ENCODE data around the gene CYP4V2. TPM values are rescaled to one million over a fixed set of nuclear protein-coding genes. Genes with fewer than 3 reads are reported as not detected.

The CYP4V2 gene
- total RNA-seq, 3 donors from 2014 or later: 4.8 to 7.2 (median 6.7) TPM

GRCh38 chr4:186167605-186168004 lies 23.8 kb upstream of the CYP4V2 start:
- H3K36me3 Mint-ChIP-seq (ENCODE audit: insufficient read depth): no peaks in the 10 kb centered on the region
- ATAC-seq (no peak), DNase-seq (no peak)
- no peaks in the 10 kb centered on the region for H3K9me3 Mint-ChIP-seq
- H3K27me3 Mint-ChIP-seq (ENCODE audit: low read depth): peaks cover 7% of the 10 kb centered on the region
- no peaks in the 10 kb centered on the region for H3K4me1 Mint-ChIP-seq (ENCODE audit: low read depth)
- H3K4me3 Mint-ChIP-seq: no peak overlapping the region

GRCh38 chr4:186168750-186169149 lies 22.6 kb upstream of the CYP4V2 start:
- ATAC-seq: no peak
- no peaks in the 10 kb centered on the region for H3K9me3 Mint-ChIP-seq
- H3K4me1 Mint-ChIP-seq (ENCODE audit: low read depth): no peaks in the 10 kb centered on the region
- DNase-seq: no peak
- H3K4me3 Mint-ChIP-seq: no peak overlapping the region
- H3K27me3 Mint-ChIP-seq (ENCODE audit: low read depth): peaks cover 7% of the 10 kb centered on the region
- no peaks in the 10 kb centered on the region for H3K36me3 Mint-ChIP-seq (ENCODE audit: insufficient read depth)

- H3K36me3 Mint-ChIP-seq (ENCODE audit: insufficient read depth): no peaks in the 10 kb centered on the region
- no peaks in the 10 kb centered on the region for H3K9me3 Mint-ChIP-seq
- peaks cover 7% of the 10 kb centered on the region for H3K27me3 Mint-ChIP-seq (ENCODE audit: low read depth)
- H3K4me1 Mint-ChIP-seq (ENCODE audit: low read depth): no peaks in the 10 kb centered on the region
- no peak overlapping the region for H3K4me3 Mint-ChIP-seq
- DNase-seq: no peak
- no peak for ATAC-seq
Measured at GRCh38 chr4:186169333-186169944, 21.9 kb upstream of the CYP4V2 start.

- Mint-ChIP-seq H3K9me3 (no peaks in the 10 kb centered on the region), H3K27me3 (ENCODE audit: low read depth) (peaks cover 1% of the 10 kb centered on the region), H3K4me3 (no peak overlapping the region), H3K36me3 (ENCODE audit: insufficient read depth) (no peaks in the 10 kb centered on the region), H3K4me1 (ENCODE audit: low read depth) (no peaks in the 10 kb centered on the region)
- DNase-seq: no peak
- ATAC-seq: no peak
Measured at GRCh38 chr4:186169945-186170802, 21.2 kb upstream of the CYP4V2 start.

GRCh38 chr4:186170966-186171365 lies 20.4 kb upstream of the CYP4V2 start:
- Mint-ChIP-seq H3K9me3 (no peaks in the 10 kb centered on the region), H3K4me1 (ENCODE audit: low read depth) (no peaks in the 10 kb centered on the region), H3K27me3 (ENCODE audit: low read depth) (no peaks in the 10 kb centered on the region), H3K36me3 (ENCODE audit: insufficient read depth) (no peaks in the 10 kb centered on the region), H3K4me3 (no peak overlapping the region)
- DNase-seq: no peak
- no peak for ATAC-seq

GRCh38 chr4:186172546-186172945 lies 18.8 kb upstream of the CYP4V2 start:
- Mint-ChIP-seq H3K9me3 (no peaks in the 10 kb centered on the region), H3K4me1 (ENCODE audit: low read depth) (no peaks in the 10 kb centered on the region), H3K4me3 (no peak overlapping the region), H3K27me3 (ENCODE audit: low read depth) (no peaks in the 10 kb centered on the region), H3K36me3 (ENCODE audit: insufficient read depth) (no peaks in the 10 kb centered on the region)
- ATAC-seq (no peak), DNase-seq (no peak)

GRCh38 chr4:186188107-186188506 lies 3.3 kb upstream of the CYP4V2 start:
- ATAC-seq (no peak), DNase-seq (no peak)
- Mint-ChIP-seq H3K9me3 (no peaks in the 10 kb centered on the region), H3K4me1 (ENCODE audit: low read depth) (peaks cover 31% of the 10 kb centered on the region), H3K36me3 (ENCODE audit: insufficient read depth) (no peaks in the 10 kb centered on the region), H3K4me3 (no peak overlapping the region), H3K27me3 (ENCODE audit: low read depth) (peaks cover 15% of the 10 kb centered on the region)

- H3K27me3 Mint-ChIP-seq (ENCODE audit: low read depth): peaks cover 8% of the 10 kb centered on the region
- no peaks in the 10 kb centered on the region for H3K36me3 Mint-ChIP-seq (ENCODE audit: insufficient read depth)
- DNase-seq (no peak), ATAC-seq (no peak)
- H3K9me3 Mint-ChIP-seq: no peaks in the 10 kb centered on the region
- H3K4me3 Mint-ChIP-seq: peak overlapping the region; percentile 88
- peaks cover 34% of the 10 kb centered on the region for H3K4me1 Mint-ChIP-seq (ENCODE audit: low read depth)
Measured at GRCh38 chr4:186189656-186190055, 1.7 kb upstream of the CYP4V2 start.

- ATAC-seq: peak; percentile 36 to 39
Measured at GRCh38 chr4:186190581-186191199, 677 bp upstream of the CYP4V2 start.

GRCh38 chr4:186192066-186192612 lies 772 bp downstream of the CYP4V2 start:
- Mint-ChIP-seq H3K4me1 (ENCODE audit: low read depth) (peaks cover 43% of the 10 kb centered on the region), H3K9me3 (no peaks in the 10 kb centered on the region), H3K36me3 (ENCODE audit: insufficient read depth) (peaks cover 16% of the 10 kb centered on the region), H3K27me3 (ENCODE audit: low read depth) (no peaks in the 10 kb centered on the region), H3K4me3 (peak overlapping the region; percentile 92)
- ATAC-seq (peak; percentile 16 to 19), DNase-seq (peak; percentile 16)

More at GRCh38 chr4:186190581-186191199, 677 bp upstream of the CYP4V2 start:
- peak; percentile 30 for DNase-seq
- peaks cover 5% of the 10 kb centered on the region for H3K36me3 Mint-ChIP-seq (ENCODE audit: insufficient read depth)
- peaks cover 39% of the 10 kb centered on the region for H3K4me1 Mint-ChIP-seq (ENCODE audit: low read depth)
- peak overlapping the region; percentile 88 for H3K4me3 Mint-ChIP-seq
- peaks cover 3% of the 10 kb centered on the region for H3K27me3 Mint-ChIP-seq (ENCODE audit: low read depth)
- H3K9me3 Mint-ChIP-seq: no peaks in the 10 kb centered on the region

GRCh38 chr4:186193851-186194250 lies 2.5 kb downstream of the CYP4V2 start:
- peaks cover 43% of the 10 kb centered on the region for H3K4me1 Mint-ChIP-seq (ENCODE audit: low read depth)
- H3K27me3 Mint-ChIP-seq (ENCODE audit: low read depth): no peaks in the 10 kb centered on the region
- ATAC-seq (no peak), DNase-seq (no peak)
- peaks cover 16% of the 10 kb centered on the region for H3K36me3 Mint-ChIP-seq (ENCODE audit: insufficient read depth)
- no peaks in the 10 kb centered on the region for H3K9me3 Mint-ChIP-seq
- H3K4me3 Mint-ChIP-seq: no peak overlapping the region

GRCh38 chr4:186196063-186196462 lies 4.7 kb downstream of the CYP4V2 start:
- DNase-seq (no peak), ATAC-seq (no peak)
- Mint-ChIP-seq H3K4me1 (ENCODE audit: low read depth) (peaks cover 25% of the 10 kb centered on the region), H3K27me3 (ENCODE audit: low read depth) (no peaks in the 10 kb centered on the region), H3K4me3 (no peak overlapping the region), H3K36me3 (ENCODE audit: insufficient read depth) (peaks cover 16% of the 10 kb centered on the region), H3K9me3 (no peaks in the 10 kb centered on the region)

GRCh38 chr4:186200516-186200915 lies 9.1 kb downstream of the CYP4V2 start:
- no peak overlapping the region for H3K4me3 Mint-ChIP-seq
- H3K27me3 Mint-ChIP-seq (ENCODE audit: low read depth): no peaks in the 10 kb centered on the region
- no peak for DNase-seq
- peaks cover 13% of the 10 kb centered on the region for H3K4me1 Mint-ChIP-seq (ENCODE audit: low read depth)
- H3K36me3 Mint-ChIP-seq (ENCODE audit: insufficient read depth): peaks cover 12% of the 10 kb centered on the region
- H3K9me3 Mint-ChIP-seq: no peaks in the 10 kb centered on the region
- no peak for ATAC-seq

GRCh38 chr4:186201010-186201409 lies 9.6 kb downstream of the CYP4V2 start:
- Mint-ChIP-seq H3K27me3 (ENCODE audit: low read depth) (no peaks in the 10 kb centered on the region), H3K9me3 (no peaks in the 10 kb centered on the region), H3K4me1 (ENCODE audit: low read depth) (peaks cover 11% of the 10 kb centered on the region), H3K4me3 (no peak overlapping the region), H3K36me3 (ENCODE audit: insufficient read depth) (peaks cover 8% of the 10 kb centered on the region)
- ATAC-seq: no peak
- DNase-seq: no peak

Measured in activated T-cell treated with anti-CD3 and anti-CD28 coated beads, Interleukin-2, amount 50 U/mL, for 4 hours (primary cell).